ENCODE data around the gene ZIM2. TPM values are rescaled to one million over a fixed set of nuclear protein-coding genes. Genes with fewer than 3 reads are reported as not detected.
"Not testable (repeated sequence)": the region's sequence is repeated elsewhere in the genome, so short reads cannot be mapped to it uniquely, and the experiment has no call there.

Gene ZIM2
- total RNA-seq, 1 experiment from 2014 or later: not detected

DNA sequence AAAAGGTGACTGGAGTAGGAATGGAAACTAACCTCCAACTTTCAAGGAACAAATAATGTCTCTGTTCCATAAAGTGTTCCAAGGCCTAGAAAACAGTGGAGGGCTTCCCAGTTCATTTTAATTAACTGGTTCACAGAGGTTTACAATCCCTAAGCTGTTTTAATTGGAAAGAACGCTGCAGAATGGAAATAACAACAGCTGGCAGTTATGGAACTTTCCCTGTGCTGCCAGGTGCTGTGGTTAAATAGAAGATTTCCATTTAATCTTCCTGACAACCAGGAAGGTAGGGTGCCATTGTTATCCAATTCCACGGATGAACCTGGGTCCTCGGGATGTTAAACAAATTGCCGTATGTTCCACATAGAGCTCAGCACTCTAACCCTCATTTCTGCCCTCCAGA is 22.2 kb upstream of the ZIM2 start:
- no TSS peak for BruUV-seq (replicated peaks)
- Mint-ChIP-seq H3K27ac (ENCODE audit: low read depth, unreplicated experiment) (no peak overlapping the region), H3K36me3 (ENCODE audit: insufficient read depth, unreplicated experiment) (no peaks in the 10 kb centered on the region), H3K4me3 (ENCODE audit: unreplicated experiment) (no peak overlapping the region), H3K4me1 (ENCODE audit: insufficient read depth, unreplicated experiment) (no peaks in the 10 kb centered on the region), H3K9me3 (ENCODE audit: unreplicated experiment) (peaks cover 13% of the 10 kb centered on the region), H3K27me3 (ENCODE audit: insufficient read depth, unreplicated experiment) (no peaks in the 10 kb centered on the region)
- ChIA-PET CTCF (interaction anchor here (0.6 kb wide), 1 partner anchor 57 kb away, joined by 3 read pairs; no protein-coding TSS in a partner anchor), POLR2A (no interaction called here)
- DNase-seq (ENCODE audit: unreplicated experiment): no peak
- intact Hi-C loops (cut with micrococcal nuclease): no loop called here
- TF ChIP-seq, protein P1, sequence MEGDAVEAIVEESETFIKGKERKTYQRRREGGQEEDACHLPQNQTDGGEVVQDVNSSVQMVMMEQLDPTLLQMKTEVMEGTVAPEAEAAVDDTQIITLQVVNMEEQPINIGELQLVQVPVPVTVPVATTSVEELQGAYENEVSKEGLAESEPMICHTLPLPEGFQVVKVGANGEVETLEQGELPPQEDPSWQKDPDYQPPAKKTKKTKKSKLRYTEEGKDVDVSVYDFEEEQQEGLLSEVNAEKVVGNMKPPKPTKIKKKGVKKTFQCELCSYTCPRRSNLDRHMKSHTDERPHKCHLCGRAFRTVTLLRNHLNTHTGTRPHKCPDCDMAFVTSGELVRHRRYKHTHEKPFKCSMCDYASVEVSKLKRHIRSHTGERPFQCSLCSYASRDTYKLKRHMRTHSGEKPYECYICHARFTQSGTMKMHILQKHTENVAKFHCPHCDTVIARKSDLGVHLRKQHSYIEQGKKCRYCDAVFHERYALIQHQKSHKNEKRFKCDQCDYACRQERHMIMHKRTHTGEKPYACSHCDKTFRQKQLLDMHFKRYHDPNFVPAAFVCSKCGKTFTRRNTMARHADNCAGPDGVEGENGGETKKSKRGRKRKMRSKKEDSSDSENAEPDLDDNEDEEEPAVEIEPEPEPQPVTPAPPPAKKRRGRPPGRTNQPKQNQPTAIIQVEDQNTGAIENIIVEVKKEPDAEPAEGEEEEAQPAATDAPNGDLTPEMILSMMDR (IDR thresholded peaks at IDR 0.05; ENCODE audit: unreplicated experiment): no peak

DNA sequence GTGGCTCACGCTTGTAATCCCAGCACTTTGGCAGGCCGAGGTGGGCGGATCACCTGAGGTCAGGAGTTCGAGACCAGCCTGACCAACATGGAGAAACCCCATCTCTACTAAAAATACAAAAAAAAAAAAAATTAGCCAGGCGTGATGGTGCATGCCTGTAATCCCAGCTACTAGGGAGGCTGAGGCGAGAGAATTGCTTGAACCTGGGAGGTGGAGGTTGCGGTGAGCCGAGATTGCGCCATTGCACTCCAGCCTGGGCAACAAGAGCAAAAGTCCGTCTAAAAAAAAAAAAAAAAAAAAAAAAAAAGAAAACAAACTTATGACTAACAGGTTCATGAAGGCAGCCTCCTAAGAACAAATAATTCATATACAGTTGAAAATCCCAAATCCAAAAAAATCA is 19.9 kb upstream of the ZIM2 start:
- DNase-seq (ENCODE audit: unreplicated experiment); BruUV-seq (replicated peaks); H3K4me3 Mint-ChIP-seq (ENCODE audit: unreplicated experiment); H3K27ac Mint-ChIP-seq (ENCODE audit: low read depth, unreplicated experiment); intact Hi-C loops (cut with micrococcal nuclease); POLR2A ChIA-PET; H3K27me3 Mint-ChIP-seq (ENCODE audit: insufficient read depth, unreplicated experiment); H3K4me1 Mint-ChIP-seq (ENCODE audit: insufficient read depth, unreplicated experiment); H3K36me3 Mint-ChIP-seq (ENCODE audit: insufficient read depth, unreplicated experiment): not testable (repeated sequence)
- CTCF ChIA-PET: interaction anchor here (0.7 kb wide), 1 partner anchor 1185 kb away, joined by 3 read pairs; no protein-coding TSS in a partner anchor
- H3K9me3 Mint-ChIP-seq (ENCODE audit: unreplicated experiment): peaks cover 24% of the 10 kb centered on the region

DNA sequence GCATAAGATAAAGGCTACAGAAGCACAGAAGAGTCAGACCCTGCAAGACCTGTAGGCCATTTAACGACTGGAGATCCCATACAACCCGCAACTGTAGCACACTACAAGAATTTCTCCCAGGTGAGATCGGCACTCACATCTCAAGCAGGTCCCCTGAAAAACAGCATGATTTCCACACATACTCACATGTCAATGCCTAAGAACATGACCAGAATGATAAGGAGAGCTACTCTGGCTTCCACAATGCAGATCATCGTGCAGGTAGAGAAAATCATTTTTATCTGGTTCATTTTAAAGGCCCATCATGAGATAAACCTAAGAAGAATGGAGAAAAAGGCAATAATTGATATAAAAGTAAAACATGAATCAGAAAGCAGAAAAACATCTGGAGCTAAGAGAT is 17.5 kb upstream of the ZIM2 start:
- no peaks in the 10 kb centered on the region for H3K4me1 Mint-ChIP-seq (ENCODE audit: insufficient read depth, unreplicated experiment)
- no peaks in the 10 kb centered on the region for H3K27me3 Mint-ChIP-seq (ENCODE audit: insufficient read depth, unreplicated experiment)
- POLR2A ChIA-PET: no interaction called here
- CTCF ChIA-PET: interaction anchor here (0.7 kb wide), 1 partner anchor 232 kb away, joined by 3 read pairs; no protein-coding TSS in a partner anchor
- TF ChIP-seq, protein P1 (IDR thresholded peaks at IDR 0.05; ENCODE audit: unreplicated experiment): no peak
- BruUV-seq (replicated peaks): no TSS peak
- DNase-seq (ENCODE audit: unreplicated experiment): no peak
- H3K9me3 Mint-ChIP-seq (ENCODE audit: unreplicated experiment): peaks cover 24% of the 10 kb centered on the region
- H3K4me3 Mint-ChIP-seq (ENCODE audit: unreplicated experiment): no peak overlapping the region
- intact Hi-C loops (cut with micrococcal nuclease): no loop called here
- no peak overlapping the region for H3K27ac Mint-ChIP-seq (ENCODE audit: low read depth, unreplicated experiment)
- H3K36me3 Mint-ChIP-seq (ENCODE audit: insufficient read depth, unreplicated experiment): no peaks in the 10 kb centered on the region

DNA sequence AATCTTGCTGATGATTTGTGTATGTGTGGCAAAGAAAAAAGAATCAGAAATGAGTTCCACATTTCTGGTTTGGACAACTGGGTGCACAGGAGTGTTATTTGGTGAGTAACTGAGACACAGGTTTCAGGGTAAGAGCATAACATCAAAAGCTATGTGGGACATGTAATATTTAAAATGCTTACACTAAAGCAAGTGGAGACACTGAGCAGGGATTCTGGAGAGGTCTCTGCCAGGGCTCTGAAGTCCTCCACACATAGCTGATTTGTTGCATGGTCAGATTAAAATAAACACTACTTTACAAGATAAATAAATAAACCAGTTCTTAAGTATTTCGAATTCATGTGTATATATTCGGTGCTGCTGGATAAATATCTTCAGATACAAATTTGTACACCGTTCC is 16.3 kb upstream of the ZIM2 start:
- Mint-ChIP-seq H3K4me3 (ENCODE audit: unreplicated experiment) (no peak overlapping the region), H3K4me1 (ENCODE audit: insufficient read depth, unreplicated experiment) (no peaks in the 10 kb centered on the region), H3K36me3 (ENCODE audit: insufficient read depth, unreplicated experiment) (no peaks in the 10 kb centered on the region), H3K27ac (ENCODE audit: low read depth, unreplicated experiment) (no peak overlapping the region), H3K9me3 (ENCODE audit: unreplicated experiment) (peaks cover 30% of the 10 kb centered on the region), H3K27me3 (ENCODE audit: insufficient read depth, unreplicated experiment) (no peaks in the 10 kb centered on the region)
- ChIA-PET CTCF (no interaction called here), POLR2A (no interaction called here)
- TF ChIP-seq, protein P1 (IDR thresholded peaks at IDR 0.05; ENCODE audit: unreplicated experiment): no peak
- BruUV-seq (replicated peaks): no TSS peak
- intact Hi-C loops (cut with micrococcal nuclease): no loop called here
- DNase-seq (ENCODE audit: unreplicated experiment): no peak

DNA sequence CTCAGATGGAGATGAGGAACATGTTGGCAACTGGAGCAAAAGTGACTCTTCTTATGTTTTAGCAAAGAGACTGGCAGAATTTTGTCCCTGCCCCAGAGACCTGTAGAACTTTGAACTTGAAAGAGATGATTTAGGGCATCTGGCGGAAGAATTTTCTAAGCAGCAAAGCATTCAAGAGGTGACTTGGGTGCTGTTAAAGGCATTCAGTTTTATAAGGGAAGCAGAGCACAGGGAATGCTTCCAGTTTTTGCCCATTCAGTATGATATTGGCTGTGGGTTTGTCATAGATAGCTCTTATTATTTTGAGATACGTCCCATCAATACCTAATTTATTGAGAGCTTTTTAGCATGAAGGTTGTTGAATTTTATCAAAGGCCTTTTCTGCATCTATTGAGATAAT is 11.8 kb upstream of the ZIM2 start:
- H3K4me3 Mint-ChIP-seq (ENCODE audit: unreplicated experiment); H3K27ac Mint-ChIP-seq (ENCODE audit: low read depth, unreplicated experiment); H3K36me3 Mint-ChIP-seq (ENCODE audit: insufficient read depth, unreplicated experiment); H3K27me3 Mint-ChIP-seq (ENCODE audit: insufficient read depth, unreplicated experiment); CTCF ChIA-PET; H3K4me1 Mint-ChIP-seq (ENCODE audit: insufficient read depth, unreplicated experiment); POLR2A ChIA-PET; DNase-seq (ENCODE audit: unreplicated experiment); BruUV-seq (replicated peaks); intact Hi-C loops (cut with micrococcal nuclease): not testable (repeated sequence)
- H3K9me3 Mint-ChIP-seq (ENCODE audit: unreplicated experiment): peaks cover 40% of the 10 kb centered on the region
